ENCODE data around the gene APOL5.

- TF ChIP-seq RAD21 (CRISPR knock-in tag; conservative IDR thresholded peaks at IDR 0.05 in 1 of 2, IDR thresholded peaks at IDR 0.05 in 1 of 2) (no peak), U2AF2 (optimal IDR thresholded peaks at IDR 0.05; ENCODE audit: low read depth, low read length) (no peak)
- TF ChIP-seq, protein P1, sequence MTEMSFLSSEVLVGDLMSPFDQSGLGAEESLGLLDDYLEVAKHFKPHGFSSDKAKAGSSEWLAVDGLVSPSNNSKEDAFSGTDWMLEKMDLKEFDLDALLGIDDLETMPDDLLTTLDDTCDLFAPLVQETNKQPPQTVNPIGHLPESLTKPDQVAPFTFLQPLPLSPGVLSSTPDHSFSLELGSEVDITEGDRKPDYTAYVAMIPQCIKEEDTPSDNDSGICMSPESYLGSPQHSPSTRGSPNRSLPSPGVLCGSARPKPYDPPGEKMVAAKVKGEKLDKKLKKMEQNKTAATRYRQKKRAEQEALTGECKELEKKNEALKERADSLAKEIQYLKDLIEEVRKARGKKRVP (CRISPR knock-in tag; IDR thresholded peaks at IDR 0.05) = no peak
These were observed 13.6 kb upstream of the APOL5 start for GRCh38 chr22:35703861-35704584.
